Loucy (cell line): ENCODE measurements around the gene POC1B.

Experiments
- H2AFZ ChIP-seq: fragments of 200-600 bp; sonication (generic); 2 replicates; pipeline ENCODE4 v1.6.0; 2016; ENCODE audit warnings: antibody characterized with exemption, mild to moderate bottlenecking, low read length, moderate library complexity
- H3F3A ChIP-seq: fragments of 200-600 bp; 2 replicates; pipeline ENCODE4 v1.6.0; 2016; ENCODE audit warnings: antibody characterized with exemption, low read depth, mild to moderate bottlenecking
- H3K27me3 ChIP-seq: fragments of 200-600 bp; sonication (generic); 2 replicates; pipeline ENCODE4 v1.6.1; 2014; ENCODE audit warnings: low read length, mild to moderate bottlenecking; ENCODE audit not compliant: insufficient read depth, poor library complexity, severe bottlenecking
- H3K36me3 ChIP-seq: fragments of 200-600 bp; sonication (generic); 2 replicates; pipeline ENCODE4 v1.6.1; 2016; ENCODE audit warnings: low read length; ENCODE audit not compliant: insufficient read depth
- H3K4me1 ChIP-seq: fragments of 200-600 bp; sonication (generic); 2 replicates; pipeline ENCODE4 v1.5.1; 2014; ENCODE audit warnings: low read length, mild to moderate bottlenecking; ENCODE audit not compliant: insufficient read depth, poor library complexity, severe bottlenecking
- H3K4me2 ChIP-seq: fragments of 200-600 bp; sonication (generic); 2 replicates; pipeline ENCODE4 v1.6.0; 2014; ENCODE audit warnings: antibody characterized with exemption, low read length, low read depth, mild to moderate bottlenecking; ENCODE audit not compliant: poor library complexity, severe bottlenecking
- H3K4me3 ChIP-seq: fragments of 200-600 bp; sonication (generic); 2 replicates; pipeline ENCODE4 v1.5.1; 2014; ENCODE audit warnings: low read length, mild to moderate bottlenecking, mixed read lengths; ENCODE audit not compliant: poor library complexity, severe bottlenecking
- H3K79me2 ChIP-seq: fragments of 200-600 bp; sonication (generic); 2 replicates; pipeline ENCODE4 v1.6.1; 2014; ENCODE audit warnings: low read length; ENCODE audit not compliant: insufficient read depth
- H3K9ac ChIP-seq: fragments of 200-600 bp; sonication (generic); 2 replicates; pipeline ENCODE4 v1.6.0; 2014; ENCODE audit warnings: mild to moderate bottlenecking, low read depth, low read length, moderate library complexity; ENCODE audit not compliant: poor library complexity, severe bottlenecking
- H3K9me2 ChIP-seq: fragments of 200-600 bp; sonication (generic); replicated peaks from 2 replicates; pipeline ENCODE4 v1.6.1; 2016; ENCODE audit warnings: low read depth, low read length, mixed read lengths
- H3K9me3 ChIP-seq: fragments of 200-600 bp; sonication (generic); 2 replicates; pipeline ENCODE4 v1.6.1; 2014; ENCODE audit warnings: mild to moderate bottlenecking, antibody characterized with exemption, low read length, low read depth; ENCODE audit not compliant: insufficient read depth
- H4K20me1 ChIP-seq: fragments of 200-600 bp; sonication (generic); 2 replicates; pipeline ENCODE4 v1.6.0; 2014; ENCODE audit warnings: antibody characterized with exemption, low read length, mild to moderate bottlenecking; ENCODE audit not compliant: insufficient read depth, poor library complexity, severe bottlenecking
- EZH2phosphoT487 ChIP-seq: fragments of 200-600 bp; IDR thresholded peaks from 2 replicates; pipeline ENCODE4 v1.6.1; 2018; ENCODE audit warnings: antibody characterized with exemption, mild to moderate bottlenecking, moderate library complexity, borderline replicate concordance
- TF ChIP-seq, protein P1 (sequence below): fragments of 200-600 bp; sonication (generic); conservative IDR thresholded peaks from 2 replicates; pipeline ENCODE4 v1.5.1; 2014; ENCODE audit warnings: mild to moderate bottlenecking, antibody characterized with exemption, low read length

Gene POC1B

DNA sequence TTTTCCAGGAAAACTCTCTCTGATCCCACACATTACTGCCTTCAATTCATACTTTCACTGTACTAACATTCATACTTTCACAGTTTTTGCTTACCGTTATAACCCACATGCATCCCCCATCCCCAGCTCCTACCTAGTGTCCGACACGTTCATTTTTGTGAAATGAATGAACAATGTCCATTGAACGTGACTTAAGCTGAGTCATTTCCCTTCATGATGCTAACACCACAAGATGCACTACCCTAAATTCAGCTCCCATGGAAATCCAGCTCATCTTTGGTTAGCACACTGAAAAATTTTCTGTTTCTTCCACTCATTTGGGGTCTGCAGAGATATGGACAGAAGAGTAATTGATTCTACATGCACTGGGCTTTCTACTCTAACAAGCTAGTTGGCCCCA lies 85.9 kb downstream of the POC1B start:
- Histone ChIP-seq H3K27me3 (no peaks in the 10 kb centered on the region), H2AFZ (no peak overlapping the region), H3K79me2 (no peaks in the 10 kb centered on the region), H3K9ac (no peak overlapping the region), H4K20me1 (no peaks in the 10 kb centered on the region), H3K4me3 (no peak overlapping the region), H3K36me3 (no peaks in the 10 kb centered on the region), H3K4me2 (no peak overlapping the region), H3K4me1 (no peaks in the 10 kb centered on the region), H3K9me3 (0 out of 2 replicates have a peak, but pooled peaks cover 3% of the 10 kb centered on the region), H3F3A (no peaks in the 10 kb centered on the region), H3K9me2 (no peaks in the 10 kb centered on the region)
- TF ChIP-seq, protein P1, sequence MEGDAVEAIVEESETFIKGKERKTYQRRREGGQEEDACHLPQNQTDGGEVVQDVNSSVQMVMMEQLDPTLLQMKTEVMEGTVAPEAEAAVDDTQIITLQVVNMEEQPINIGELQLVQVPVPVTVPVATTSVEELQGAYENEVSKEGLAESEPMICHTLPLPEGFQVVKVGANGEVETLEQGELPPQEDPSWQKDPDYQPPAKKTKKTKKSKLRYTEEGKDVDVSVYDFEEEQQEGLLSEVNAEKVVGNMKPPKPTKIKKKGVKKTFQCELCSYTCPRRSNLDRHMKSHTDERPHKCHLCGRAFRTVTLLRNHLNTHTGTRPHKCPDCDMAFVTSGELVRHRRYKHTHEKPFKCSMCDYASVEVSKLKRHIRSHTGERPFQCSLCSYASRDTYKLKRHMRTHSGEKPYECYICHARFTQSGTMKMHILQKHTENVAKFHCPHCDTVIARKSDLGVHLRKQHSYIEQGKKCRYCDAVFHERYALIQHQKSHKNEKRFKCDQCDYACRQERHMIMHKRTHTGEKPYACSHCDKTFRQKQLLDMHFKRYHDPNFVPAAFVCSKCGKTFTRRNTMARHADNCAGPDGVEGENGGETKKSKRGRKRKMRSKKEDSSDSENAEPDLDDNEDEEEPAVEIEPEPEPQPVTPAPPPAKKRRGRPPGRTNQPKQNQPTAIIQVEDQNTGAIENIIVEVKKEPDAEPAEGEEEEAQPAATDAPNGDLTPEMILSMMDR, result no peak
- TF ChIP-seq EZH2phosphoT487, result no peak

DNA sequence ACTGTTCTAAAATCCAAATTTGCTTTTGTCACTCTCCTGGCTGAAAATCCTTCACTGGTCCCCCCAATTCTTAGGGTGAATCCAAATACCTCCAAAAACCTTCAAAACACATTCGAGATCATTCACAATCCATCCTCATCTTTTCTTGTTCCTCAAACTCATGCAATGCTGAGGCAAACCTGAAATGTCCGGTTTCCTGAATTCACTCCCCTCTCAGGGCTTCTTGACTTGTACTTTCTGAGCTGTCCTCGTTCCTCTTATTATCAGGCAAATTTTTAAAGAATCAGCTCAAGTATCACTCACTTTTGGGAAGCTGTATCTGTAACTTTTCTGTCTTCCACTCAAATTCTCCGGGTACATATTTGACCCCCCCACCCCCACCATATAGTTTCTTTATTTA lies 88.6 kb downstream of the POC1B start:
- Histone ChIP-seq H3K79me2 (no peaks in the 10 kb centered on the region), H3K4me3 (no peak overlapping the region), H3K4me1 (no peaks in the 10 kb centered on the region), H3K27me3 (no peaks in the 10 kb centered on the region), H4K20me1 (no peaks in the 10 kb centered on the region), H3K9ac (no peak overlapping the region), H3K4me2 (no peak overlapping the region), H3K9me3 (0 out of 2 replicates have a peak, but pooled peaks cover 3% of the 10 kb centered on the region), H2AFZ (no peak overlapping the region), H3K36me3 (no peaks in the 10 kb centered on the region), H3K9me2 (no peaks in the 10 kb centered on the region), H3F3A (no peaks in the 10 kb centered on the region)
- TF ChIP-seq, protein P1, result no peak
- TF ChIP-seq EZH2phosphoT487, result no peak

DNA sequence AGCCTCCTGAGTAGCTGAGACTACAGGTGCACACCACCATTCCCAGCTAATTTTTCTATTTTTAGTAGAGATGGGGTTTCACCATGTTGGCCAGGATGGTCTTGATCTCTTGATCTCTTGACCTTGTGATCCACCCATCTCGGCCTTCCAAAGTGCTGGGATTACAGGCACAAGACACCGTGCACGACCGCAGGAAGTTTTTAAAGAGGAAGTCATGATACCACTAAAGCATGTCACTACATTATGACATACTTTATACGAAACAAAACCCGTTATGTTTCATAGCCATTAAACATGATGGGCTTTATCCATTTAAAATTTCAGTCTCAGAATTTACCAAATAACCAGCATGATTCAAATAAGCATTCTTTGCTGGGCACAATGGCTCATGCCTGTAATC lies 89.8 kb downstream of the POC1B start:
- Histone ChIP-seq H4K20me1 (no peaks in the 10 kb centered on the region), H3K79me2 (no peaks in the 10 kb centered on the region), H3K27me3 (no peaks in the 10 kb centered on the region), H3F3A (no peaks in the 10 kb centered on the region), H3K36me3 (no peaks in the 10 kb centered on the region), H3K4me3 (no peak overlapping the region), H3K9ac (no peak overlapping the region), H2AFZ (no peak overlapping the region), H3K4me1 (no peaks in the 10 kb centered on the region), H3K9me2 (no peaks in the 10 kb centered on the region), H3K4me2 (no peak overlapping the region), H3K9me3 (0 out of 2 replicates have a peak, but pooled peaks cover 3% of the 10 kb centered on the region)
- no peak for TF ChIP-seq EZH2phosphoT487
- TF ChIP-seq, protein P1, result no peak
